Fibroblast of lung (primary cell): Measurements from ENCODE around the gene GATAD1.

Source experiments
- EZH2 ChIP-seq: IDR thresholded peaks from 2 replicates; pipeline ENCODE4 v1.5.1; 2012; ENCODE audit warnings: low read length, control low read depth, mild to moderate bottlenecking; ENCODE audit errors: missing control alignments
- TF ChIP-seq, protein P1 (sequence below), 2 donors: IDR thresholded peaks in 1 of 2; conservative IDR thresholded peaks in 1 of 2; 1 replicate in 1 of 2; 2 replicates in 1 of 2; pipeline ENCODE4 v1.5.1; 2011 to 2012; ENCODE audit warnings: low read length in 2 of 2, control low read depth in 1 of 2, inconsistent platforms in 1 of 2, low read depth in 1 of 2, mild to moderate bottlenecking in 1 of 2

GRCh38 chr7:92451645-92452044, 4.4 kb downstream of the GATAD1 start:
- TF ChIP-seq, protein P1, sequence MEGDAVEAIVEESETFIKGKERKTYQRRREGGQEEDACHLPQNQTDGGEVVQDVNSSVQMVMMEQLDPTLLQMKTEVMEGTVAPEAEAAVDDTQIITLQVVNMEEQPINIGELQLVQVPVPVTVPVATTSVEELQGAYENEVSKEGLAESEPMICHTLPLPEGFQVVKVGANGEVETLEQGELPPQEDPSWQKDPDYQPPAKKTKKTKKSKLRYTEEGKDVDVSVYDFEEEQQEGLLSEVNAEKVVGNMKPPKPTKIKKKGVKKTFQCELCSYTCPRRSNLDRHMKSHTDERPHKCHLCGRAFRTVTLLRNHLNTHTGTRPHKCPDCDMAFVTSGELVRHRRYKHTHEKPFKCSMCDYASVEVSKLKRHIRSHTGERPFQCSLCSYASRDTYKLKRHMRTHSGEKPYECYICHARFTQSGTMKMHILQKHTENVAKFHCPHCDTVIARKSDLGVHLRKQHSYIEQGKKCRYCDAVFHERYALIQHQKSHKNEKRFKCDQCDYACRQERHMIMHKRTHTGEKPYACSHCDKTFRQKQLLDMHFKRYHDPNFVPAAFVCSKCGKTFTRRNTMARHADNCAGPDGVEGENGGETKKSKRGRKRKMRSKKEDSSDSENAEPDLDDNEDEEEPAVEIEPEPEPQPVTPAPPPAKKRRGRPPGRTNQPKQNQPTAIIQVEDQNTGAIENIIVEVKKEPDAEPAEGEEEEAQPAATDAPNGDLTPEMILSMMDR (conservative IDR thresholded peaks at IDR 0.05 in 1 of 2, IDR thresholded peaks at IDR 0.05 in 1 of 2; ENCODE audit: low read depth in 1 of 2, low read length in 2 of 2) = no peak
- TF ChIP-seq EZH2 = no peak
